Testis (tissue), 3 donors: Measurements from ENCODE around the gene TBC1D13. TPM values are rescaled to one million over a fixed set of nuclear protein-coding genes. Genes with fewer than 3 reads are reported as not detected.

ENCODE experiments used
- DNase-seq: peaks from one replicate; pipeline ENCODE4 v3.0.0-alpha.2; 2019
- H3K27ac ChIP-seq, 2 donors: fragments of 200-600 bp; sonication (generic); one replicate each; pipeline ENCODE4 v1.5.1; 2019
- H3K27me3 ChIP-seq: fragments of 200-600 bp; sonication (generic); one replicate; pipeline ENCODE4 v1.5.1; 2019
- H3K36me3 ChIP-seq: fragments of 200-600 bp; sonication (generic); one replicate; pipeline ENCODE4 v1.5.1; 2017; ENCODE audit warnings: low read depth; ENCODE audit errors: missing control alignments
- H3K4me1 ChIP-seq: fragments of 200-600 bp; sonication (generic); one replicate; pipeline ENCODE4 v1.5.1; 2019
- H3K4me3 ChIP-seq, 2 donors: fragments of 200-600 bp; sonication (generic); one replicate each; pipeline ENCODE4 v1.5.1; 2017 to 2019
- H3K9me3 ChIP-seq: fragments of 200-600 bp; sonication (generic); one replicate; pipeline ENCODE4 v1.5.1; 2017
- CTCF ChIP-seq, 3 experiments: fragments of 450-650 bp in 2 of 3; fragments of 200-600 bp in 1 of 3; sonication (generic) in 1 of 3; IDR thresholded peaks; one replicate each; pipeline ENCODE4 v1.5.1; 2016 to 2019; ENCODE audit warnings: antibody characterized with exemption in 3 of 3, mild to moderate bottlenecking in 2 of 3, moderate library complexity in 1 of 3
- POLR2A ChIP-seq: fragments of 450-650 bp; IDR thresholded peaks from one replicate; pipeline ENCODE4 v1.6.1; 2017; ENCODE audit warnings: antibody characterized with exemption, mild to moderate bottlenecking, moderate library complexity
- WGBS, 2 donors: methylation state at CpG; one replicate each; pipeline ENCODE4 v1.1.5; 2018; 5-methylcytosine and 5-hydroxymethylcytosine counted together
- intact Hi-C: fragments of 100-400 bp; cut with DNase I; formaldehyde crosslinking; loops from one replicate; pipeline ENCODE4 v1.15.1; 2023; ENCODE audit warnings: low total_unique reads
- polyA plus RNA-seq: library from polyadenylated mRNA; stranded (reverse); fragments of 350-450 nt; fragmentation: Illumina TruSeq; extraction: RNeasy Lipid Tissue Mini Kit (QIAGEN cat#74804); gene quantifications from one replicate; pipeline ENCODE4 v1.2.3, GENCODE V29; 2014; ENCODE audit warnings: low read depth, low replicate concordance; ENCODE audit not compliant: insufficient read depth
- total RNA-seq, 2 donors: library from RNA; depleted of rRNA; stranded (reverse); fragments of >200 nt; gene quantifications; one replicate each; pipeline ENCODE4 v1.2.3, GENCODE V29; 2016

Gene TBC1D13
- total and polyA plus RNA-seq, 3 donors from 2014 or later: 14.3 to 15.7 (median 15.5) TPM

- DNase-seq: no peak
- intact Hi-C loops: no loop called here
- Histone ChIP-seq H3K4me1 (no peaks in the 10 kb centered on the region), H3K9me3 (no peaks in the 10 kb centered on the region), H3K36me3 (no peaks in the 10 kb centered on the region), H3K27ac (no peak overlapping the region), H3K27me3 (no peaks in the 10 kb centered on the region), H3K4me3 (no peak overlapping the region)
- WGBS, 2 donors: 93 to 98% methylated on average over 4 to 6 of the region's 6 CpGs
- no peak for TF ChIP-seq POLR2A
- TF ChIP-seq CTCF (IDR thresholded peaks at IDR 0.05): no peak
These were observed 22.7 kb upstream of the TBC1D13 start for GRCh38 chr9:128764361-128764760.

- TF ChIP-seq CTCF (IDR thresholded peaks at IDR 0.05) (no peak), POLR2A (no peak)
- 83 to 89% methylated on average over 2 to 3 of the region's 3 CpGs for WGBS, 2 donors
- no peak overlapping the region for H3K4me3 ChIP-seq
- H3K27me3 ChIP-seq: no peaks in the 10 kb centered on the region
- H3K27ac ChIP-seq: no peak overlapping the region
- no peaks in the 10 kb centered on the region for H3K36me3 ChIP-seq
- DNase-seq: no peak
- intact Hi-C loops: no loop called here
- H3K9me3 ChIP-seq: no peaks in the 10 kb centered on the region
- peaks cover 4% of the 10 kb centered on the region for H3K4me1 ChIP-seq
These were observed 21.6 kb upstream of the TBC1D13 start for GRCh38 chr9:128765499-128765898.

- Histone ChIP-seq H3K4me3 (no peak overlapping the region), H3K27ac (no peak overlapping the region), H3K9me3 (no peaks in the 10 kb centered on the region), H3K36me3 (no peaks in the 10 kb centered on the region), H3K4me1 (peaks cover 14% of the 10 kb centered on the region), H3K27me3 (no peaks in the 10 kb centered on the region)
- DNase-seq: no peak
- intact Hi-C loops: no loop called here
- 79 to 92% methylated on average over 6 of the region's 6 CpGs for WGBS, 2 donors
- TF ChIP-seq POLR2A (no peak), CTCF (IDR thresholded peaks at IDR 0.05) (no peak)
These were observed 18.4 kb upstream of the TBC1D13 start for GRCh38 chr9:128768606-128769005.

- Histone ChIP-seq H3K27ac (peak overlapping the region; percentile 79 to 94), H3K4me1 (peaks cover 14% of the 10 kb centered on the region), H3K36me3 (no peaks in the 10 kb centered on the region), H3K4me3 (peak overlapping the region; percentile 99 to 100), H3K27me3 (no peaks in the 10 kb centered on the region), H3K9me3 (no peaks in the 10 kb centered on the region)
- 59 to 60% methylated on average over 11 of the region's 11 CpGs for WGBS, 2 donors
- no peak for TF ChIP-seq CTCF (IDR thresholded peaks at IDR 0.05)
- TF ChIP-seq POLR2A: no peak
- DNase-seq: no peak
- intact Hi-C loops: no loop called here
These were observed 16.6 kb upstream of the TBC1D13 start for GRCh38 chr9:128770286-128771030.
